AG09309 (cell line): ENCODE results near the gene JMJD1C.
"Not testable (repeated sequence)": the region's sequence is repeated elsewhere in the genome, so short reads cannot be mapped to it uniquely, and the experiment has no call there.

Experiments used
- DNase-seq: peaks from one replicate; pipeline ENCODE4 v3.0.0-alpha.2; 2010; ENCODE audit warnings: low read depth
- H3K4me3 ChIP-seq: 2 replicates; pipeline ENCODE4 v1.5.1; 2011; ENCODE audit warnings: mild to moderate bottlenecking, low read depth, low read length, moderate library complexity; ENCODE audit not compliant: control insufficient read depth
- CTCF ChIP-seq: IDR thresholded peaks from 2 replicates; pipeline ENCODE4 v1.5.1; 2011; ENCODE audit warnings: mild to moderate bottlenecking, low read depth, low read length, inconsistent platforms; ENCODE audit not compliant: insufficient read depth, control insufficient read depth; ENCODE audit errors: missing control alignments

JMJD1C gene

GRCh38 chr10:63383141-63383540 is 82.6 kb downstream of the JMJD1C start:
- no peak for TF ChIP-seq CTCF
- no peak overlapping the region for H3K4me3 ChIP-seq
- no peak for DNase-seq

DNA sequence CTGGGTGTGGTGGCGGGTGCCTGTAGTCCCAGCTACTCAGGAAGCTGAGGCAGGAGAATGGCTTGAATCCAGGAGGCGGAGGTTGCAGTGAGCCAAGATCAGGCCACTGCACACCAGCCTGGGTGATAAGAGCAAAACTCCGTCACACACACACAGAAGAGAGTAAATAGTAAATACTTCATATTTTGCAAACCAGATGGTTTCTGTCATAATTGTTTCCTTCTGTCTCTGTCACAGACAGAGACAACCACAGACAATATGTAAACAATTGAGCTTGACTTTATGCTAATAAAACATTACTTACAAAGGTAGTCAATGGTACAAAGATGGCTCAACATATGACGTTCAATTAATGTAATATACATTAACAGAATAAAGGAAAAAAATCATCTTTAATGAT is 83.7 kb downstream of the JMJD1C start:
- TF ChIP-seq CTCF, result no peak
- DNase-seq, result no peak
- H3K4me3 ChIP-seq, result no peak overlapping the region

- H3K4me3 ChIP-seq, result peak overlapping the region; percentile 14
- DNase-seq, result not testable (repeated sequence)
These were observed 88.5 kb downstream of the JMJD1C start for GRCh38 chr10:63377305-63377661.

DNA sequence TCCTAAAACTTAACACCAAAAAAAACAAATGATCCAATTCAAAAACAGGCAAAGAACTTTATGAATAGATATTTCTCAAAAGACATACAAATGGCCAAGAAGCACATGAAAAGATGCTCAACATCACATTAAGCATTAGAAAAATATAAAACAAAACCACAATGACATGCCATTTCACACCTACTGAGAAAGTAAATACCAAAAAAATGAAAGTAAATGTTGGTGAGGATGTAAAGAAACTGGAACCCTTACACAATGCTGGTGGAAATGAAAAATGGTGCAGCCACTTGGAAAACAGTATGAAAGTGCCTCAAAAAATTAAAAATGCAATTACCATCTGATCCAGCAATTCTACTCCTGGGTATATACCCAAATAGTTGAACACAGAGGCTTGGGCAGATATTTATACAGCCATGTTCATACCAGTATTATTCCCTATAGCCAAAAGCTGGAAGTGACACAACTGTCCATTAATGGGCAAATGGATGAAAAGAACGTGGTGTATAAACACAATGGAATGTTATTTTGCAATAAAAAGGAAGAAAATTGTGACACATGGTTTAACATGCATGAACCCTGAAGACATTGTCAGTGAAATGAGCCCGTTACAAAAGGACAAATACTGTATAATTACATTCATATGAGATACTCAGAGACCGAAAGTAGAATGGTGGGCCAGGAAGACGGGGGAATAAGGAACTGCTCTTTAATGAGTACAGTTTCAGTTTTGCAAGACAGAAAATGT is 89.0 kb downstream of the JMJD1C start:
- H3K4me3 ChIP-seq, result peak overlapping the region; percentile 14
- TF ChIP-seq CTCF, result no peak
- peak; percentile 76 for DNase-seq

- DNase-seq, result no peak
- H3K4me3 ChIP-seq, result no peak overlapping the region
- no peak for TF ChIP-seq CTCF
These were observed 89.9 kb downstream of the JMJD1C start for GRCh38 chr10:63375859-63376258.

- no peak overlapping the region for H3K4me3 ChIP-seq
- no peak for DNase-seq
- no peak for TF ChIP-seq CTCF
These were observed 90.3 kb downstream of the JMJD1C start for GRCh38 chr10:63375458-63375857.

DNA sequence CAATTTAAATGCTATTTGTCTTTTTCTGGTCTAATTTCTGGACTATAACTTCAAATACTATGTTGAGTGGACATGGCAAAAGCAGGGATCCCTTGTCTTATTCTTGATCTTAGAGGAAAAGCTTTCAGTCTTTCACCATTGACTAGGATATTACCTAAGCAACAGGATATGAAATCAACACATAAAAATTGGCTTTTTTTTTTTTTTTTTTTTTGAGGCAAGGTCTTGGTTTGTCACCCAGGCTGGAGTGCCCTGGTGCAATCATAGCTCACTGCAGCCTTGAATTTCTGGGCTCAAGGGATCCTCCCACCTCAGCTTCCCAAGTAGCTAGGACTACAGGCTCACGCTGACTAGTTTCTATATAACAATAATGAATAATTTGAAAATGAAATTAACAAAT is 90.8 kb downstream of the JMJD1C start:
- H3K4me3 ChIP-seq, result no peak overlapping the region
- TF ChIP-seq CTCF, result no peak
- no peak for DNase-seq
